Activated CD4-positive, alpha-beta memory T cell treated with anti-CD3 and anti-CD28 coated beads, Interleukin-2, amount 10 ng/mL, durations not matched to agents 7 days and 5 days (primary cell): ENCODE measurements around the gene ALDOA. TPM values are rescaled to one million over a fixed set of nuclear protein-coding genes. Genes with fewer than 3 reads are reported as not detected.

Experiments
- CTCF ChIA-PET: fragments of 350-600 bp; sonication (Branson Sonifier 250); formaldehyde crosslinking; loops from one replicate; lab custom pipeline; 2021; ENCODE audit warnings: antibody characterized with exemption, inconsistent platforms; lab: Charles Lee
- POLR2A ChIA-PET: fragments of 350-600 bp; sonication (Branson Sonifier 250); formaldehyde crosslinking; loops from one replicate; lab custom pipeline; 2021; ENCODE audit warnings: antibody characterized with exemption; lab: Charles Lee
- DNase-seq: peaks from one replicate; pipeline ENCODE4 v3.0.0-alpha.2; 2020
- H3K27ac Mint-ChIP-seq: one replicate; pipeline ENCODE4 v1.8.0; 2021; ENCODE audit warnings: mild to moderate bottlenecking, mixed read lengths
- H3K27me3 Mint-ChIP-seq: one replicate; pipeline ENCODE4 v1.8.0; 2021; ENCODE audit warnings: mixed read lengths
- H3K36me3 Mint-ChIP-seq: one replicate; pipeline ENCODE4 v1.8.0; 2021; ENCODE audit warnings: low read depth, mixed read lengths
- H3K4me1 Mint-ChIP-seq: one replicate; pipeline ENCODE4 v1.8.0; 2021; ENCODE audit warnings: mixed read lengths
- H3K4me3 Mint-ChIP-seq: one replicate; pipeline ENCODE4 v1.8.0; 2021; ENCODE audit warnings: mild to moderate bottlenecking, mixed read lengths
- H3K9me3 Mint-ChIP-seq: one replicate; pipeline ENCODE4 v1.8.0; 2021; ENCODE audit warnings: mixed read lengths
- total RNA-seq, 2 experiments: library from RNA; stranded (reverse); gene quantifications; one replicate each; pipeline ENCODE4 v1.2.3, GENCODE V29; 2021

Gene ALDOA
- total RNA-seq, 2 experiments from 2014 or later = 1,403 to 1,450 TPM

- POLR2A ChIA-PET = interaction anchor here (0.7 to 8.7 kb wide), 7 partner anchors 9 to 107 kb away, joined by 3 to 107 read pairs (median 5); partner anchors contain the start of genes ALDOA and TBX6
- no peaks in the 10 kb centered on the region for H3K27me3 Mint-ChIP-seq
- H3K9me3 Mint-ChIP-seq = no peaks in the 10 kb centered on the region
- peaks cover 44% of the 10 kb centered on the region for H3K4me1 Mint-ChIP-seq
- peak overlapping the region; percentile 97 for H3K4me3 Mint-ChIP-seq
- no peak for DNase-seq
- peak overlapping the region; percentile 60 for H3K27ac Mint-ChIP-seq
- CTCF ChIA-PET = interaction anchor here (2.1 to 6.8 kb wide), 2 partner anchors 12 to 14 kb away, joined by 12 to 58 read pairs; partner anchors contain the start of genes ALDOA and TBX6
- H3K36me3 Mint-ChIP-seq = peaks cover 56% of the 10 kb centered on the region
These were observed 12.1 kb downstream of the ALDOA start for GRCh38 chr16:30077656-30078055.

GRCh38 chr16:30078744-30079143 lies 13.2 kb downstream of the ALDOA start:
- no peaks in the 10 kb centered on the region for H3K9me3 Mint-ChIP-seq
- H3K36me3 Mint-ChIP-seq = peaks cover 66% of the 10 kb centered on the region

GRCh38 chr16:30079480-30079879 lies 13.9 kb downstream of the ALDOA start:
- peaks cover 44% of the 10 kb centered on the region for H3K4me1 Mint-ChIP-seq
- DNase-seq = no peak
- no peaks in the 10 kb centered on the region for H3K9me3 Mint-ChIP-seq
- ChIA-PET CTCF (interaction anchor here (6.8 kb wide), 1 partner anchor 12 kb away, joined by 58 read pairs; the partner anchor contains the start of gene TBX6), POLR2A (interaction anchor here (1.5 to 8.7 kb wide), 2 partner anchors 12 to 13 kb away, joined by 6 to 107 read pairs; partner anchors contain the start of genes ALDOA and TBX6)
- H3K27ac Mint-ChIP-seq = no peak overlapping the region
- peaks cover 71% of the 10 kb centered on the region for H3K36me3 Mint-ChIP-seq
- no peak overlapping the region for H3K4me3 Mint-ChIP-seq
- no peaks in the 10 kb centered on the region for H3K27me3 Mint-ChIP-seq

More at GRCh38 chr16:30078744-30079143, 13.2 kb downstream of the ALDOA start:
- ChIA-PET POLR2A (interaction anchor here (1.6 to 8.7 kb wide), 3 partner anchors 13 to 106 kb away, joined by 4 to 107 read pairs (median 87); partner anchors contain the start of genes ALDOA and TBX6), CTCF (interaction anchor here (6.8 kb wide), 1 partner anchor 13 kb away, joined by 58 read pairs; the partner anchor contains the start of gene TBX6)
- Mint-ChIP-seq H3K27ac (no peak overlapping the region), H3K4me3 (no peak overlapping the region), H3K4me1 (peaks cover 43% of the 10 kb centered on the region), H3K27me3 (no peaks in the 10 kb centered on the region)
- DNase-seq = no peak

GRCh38 chr16:30082545-30083090 lies 17.1 kb downstream of the ALDOA start:
- Mint-ChIP-seq H3K27ac (no peak overlapping the region), H3K4me3 (no peak overlapping the region), H3K4me1 (peaks cover 19% of the 10 kb centered on the region), H3K36me3 (peaks cover 63% of the 10 kb centered on the region), H3K27me3 (no peaks in the 10 kb centered on the region), H3K9me3 (no peaks in the 10 kb centered on the region)
- CTCF ChIA-PET = interaction anchor here (0.9 to 1.1 kb wide), 3 partner anchors 9 to 30 kb away, joined by 3 to 4 read pairs (median 3); partner anchors contain the start of gene TBX6
- POLR2A ChIA-PET = interaction anchor here (1.0 to 1.5 kb wide), 2 partner anchors 9 to 17 kb away, joined by 4 read pairs; partner anchors contain the start of genes ALDOA and TBX6
- DNase-seq = no peak

GRCh38 chr16:30083216-30084055 lies 17.9 kb downstream of the ALDOA start:
- POLR2A ChIA-PET = interaction anchor here (1.0 to 1.5 kb wide), 3 partner anchors 8 to 18 kb away, joined by 4 read pairs; partner anchors contain the start of genes ALDOA and TBX6
- peaks cover 56% of the 10 kb centered on the region for H3K36me3 Mint-ChIP-seq

GRCh38 chr16:30084096-30084815 lies 18.7 kb downstream of the ALDOA start:
- H3K27ac Mint-ChIP-seq = no peak overlapping the region
- CTCF ChIA-PET = no interaction called here
- POLR2A ChIA-PET = interaction anchor here (1.2 kb wide), 1 partner anchor 10 kb away, joined by 4 read pairs; no protein-coding TSS in a partner anchor

More at GRCh38 chr16:30083216-30084055, 17.9 kb downstream of the ALDOA start:
- Mint-ChIP-seq H3K4me3 (no peak overlapping the region), H3K27me3 (no peaks in the 10 kb centered on the region), H3K9me3 (no peaks in the 10 kb centered on the region), H3K4me1 (peaks cover 11% of the 10 kb centered on the region), H3K27ac (no peak overlapping the region)
- CTCF ChIA-PET = interaction anchor here (0.9 to 1.1 kb wide), 2 partner anchors 8 to 24 kb away, joined by 3 to 4 read pairs; partner anchors contain the start of gene TBX6
- DNase-seq = no peak

GRCh38 chr16:30084816-30085159 lies 19.2 kb downstream of the ALDOA start:
- ChIA-PET CTCF (no interaction called here), POLR2A (interaction anchor here (1.2 kb wide), 1 partner anchor 10 kb away, joined by 4 read pairs; no protein-coding TSS in a partner anchor)
- no peak overlapping the region for H3K27ac Mint-ChIP-seq
- DNase-seq = no peak
- H3K4me3 Mint-ChIP-seq = no peak overlapping the region
- H3K9me3 Mint-ChIP-seq = no peaks in the 10 kb centered on the region
- no peaks in the 10 kb centered on the region for H3K27me3 Mint-ChIP-seq
- peaks cover 43% of the 10 kb centered on the region for H3K36me3 Mint-ChIP-seq
- H3K4me1 Mint-ChIP-seq = peaks cover 15% of the 10 kb centered on the region

More at GRCh38 chr16:30084096-30084815, 18.7 kb downstream of the ALDOA start:
- Mint-ChIP-seq H3K27me3 (no peaks in the 10 kb centered on the region), H3K4me1 (peaks cover 13% of the 10 kb centered on the region), H3K9me3 (no peaks in the 10 kb centered on the region), H3K36me3 (peaks cover 48% of the 10 kb centered on the region), H3K4me3 (no peak overlapping the region)
- no peak for DNase-seq

GRCh38 chr16:30085247-30085646 lies 19.7 kb downstream of the ALDOA start:
- DNase-seq = no peak
- Mint-ChIP-seq H3K4me1 (peaks cover 19% of the 10 kb centered on the region), H3K27me3 (no peaks in the 10 kb centered on the region), H3K27ac (no peak overlapping the region), H3K36me3 (peaks cover 41% of the 10 kb centered on the region), H3K9me3 (no peaks in the 10 kb centered on the region), H3K4me3 (no peak overlapping the region)
- ChIA-PET POLR2A (no interaction called here), CTCF (no interaction called here)

GRCh38 chr16:30085820-30086219 lies 20.3 kb downstream of the ALDOA start:
- ChIA-PET POLR2A (interaction anchor here (1.7 kb wide), 1 partner anchor 9 kb away, joined by 7 read pairs; the partner anchor contains the start of gene PPP4C), CTCF (no interaction called here)
- no peak overlapping the region for H3K27ac Mint-ChIP-seq
- no peak for DNase-seq
- H3K4me3 Mint-ChIP-seq = no peak overlapping the region
- H3K36me3 Mint-ChIP-seq = peaks cover 39% of the 10 kb centered on the region
- H3K9me3 Mint-ChIP-seq = no peaks in the 10 kb centered on the region
- peaks cover 24% of the 10 kb centered on the region for H3K4me1 Mint-ChIP-seq
- H3K27me3 Mint-ChIP-seq = no peaks in the 10 kb centered on the region

GRCh38 chr16:30086291-30087140 lies 21.0 kb downstream of the ALDOA start:
- Mint-ChIP-seq H3K27ac (no peak overlapping the region), H3K27me3 (no peaks in the 10 kb centered on the region), H3K9me3 (no peaks in the 10 kb centered on the region), H3K4me1 (peaks cover 26% of the 10 kb centered on the region), H3K36me3 (peaks cover 34% of the 10 kb centered on the region), H3K4me3 (no peak overlapping the region)
- POLR2A ChIA-PET = interaction anchor here (1.3 to 1.7 kb wide), 2 partner anchors 10 to 21 kb away, joined by 3 to 7 read pairs; partner anchors contain the start of genes ALDOA and PPP4C
- CTCF ChIA-PET = interaction anchor here (1.1 kb wide), 1 partner anchor 19 kb away, joined by 3 read pairs; no protein-coding TSS in a partner anchor
- DNase-seq = no peak

GRCh38 chr16:30087181-30087898 lies 21.8 kb downstream of the ALDOA start:
- Mint-ChIP-seq H3K4me3 (no peak overlapping the region), H3K27ac (peak overlapping the region; percentile 12), H3K4me1 (peaks cover 34% of the 10 kb centered on the region), H3K9me3 (no peaks in the 10 kb centered on the region), H3K36me3 (peaks cover 34% of the 10 kb centered on the region), H3K27me3 (no peaks in the 10 kb centered on the region)
- ChIA-PET CTCF (interaction anchor here (1.1 kb wide), 1 partner anchor 18 kb away, joined by 3 read pairs; no protein-coding TSS in a partner anchor), POLR2A (interaction anchor here (1.0 to 1.7 kb wide), 3 partner anchors 9 to 22 kb away, joined by 3 to 7 read pairs (median 3); partner anchors contain the start of genes ALDOA and PPP4C)
- DNase-seq = no peak
